Ascending aorta (tissue), 2 donors: ENCODE data around the gene RNF207. TPM values are rescaled to one million over a fixed set of nuclear protein-coding genes. Genes with fewer than 3 reads are reported as not detected.

ENCODE experiments used
- DNase-seq, 2 donors: peaks; one replicate each; pipeline ENCODE4 v3.0.0-alpha.2; 2019; ENCODE audit warnings: low spot score in 2 of 2
- H3K27ac ChIP-seq, 2 donors: fragments of 200-600 bp; sonication (generic); one replicate each; pipeline ENCODE4 v1.5.1; 2016 to 2017; ENCODE audit warnings: mild to moderate bottlenecking in 1 of 2
- H3K27me3 ChIP-seq: fragments of 200-600 bp; sonication (generic); one replicate; pipeline ENCODE4 v1.5.1; 2017
- H3K36me3 ChIP-seq, 2 donors: fragments of 200-600 bp; sonication (generic); one replicate each; pipeline ENCODE4 v1.5.1; 2016
- H3K4me1 ChIP-seq, 2 donors: fragments of 200-600 bp; sonication (generic); one replicate each; pipeline ENCODE4 v1.5.1; 2016 to 2017; ENCODE audit warnings: mild to moderate bottlenecking in 1 of 2
- H3K4me3 ChIP-seq, 2 donors: fragments of 200-600 bp; sonication (generic); one replicate each; pipeline ENCODE4 v1.5.1; 2016 to 2017; ENCODE audit warnings: mild to moderate bottlenecking in 1 of 2
- H3K9me3 ChIP-seq, 2 donors: fragments of 200-600 bp; sonication (generic); one replicate each; pipeline ENCODE4 v1.5.1; 2016
- intact Hi-C: fragments of 100-400 bp; cut with DNase I; formaldehyde crosslinking; loops from one replicate; pipeline ENCODE4 v1.15.1; 2023
- total RNA-seq: library from RNA; depleted of rRNA; stranded (reverse); fragments of >200 nt; gene quantifications from one replicate; pipeline ENCODE4 v1.1.0, GENCODE V29; 2016
- TF ChIP-seq, protein P1 (sequence below), 3 experiments: fragments of 200-600 bp in 2 of 3; fragments of 450-650 bp in 1 of 3; sonication (generic) in 2 of 3; IDR thresholded peaks; one replicate each; pipeline ENCODE4 v1.5.1; 2016 to 2019; ENCODE audit warnings: antibody characterized with exemption in 3 of 3, mild to moderate bottlenecking in 1 of 3, moderate library complexity in 1 of 3

The RNF207 gene, protein sequence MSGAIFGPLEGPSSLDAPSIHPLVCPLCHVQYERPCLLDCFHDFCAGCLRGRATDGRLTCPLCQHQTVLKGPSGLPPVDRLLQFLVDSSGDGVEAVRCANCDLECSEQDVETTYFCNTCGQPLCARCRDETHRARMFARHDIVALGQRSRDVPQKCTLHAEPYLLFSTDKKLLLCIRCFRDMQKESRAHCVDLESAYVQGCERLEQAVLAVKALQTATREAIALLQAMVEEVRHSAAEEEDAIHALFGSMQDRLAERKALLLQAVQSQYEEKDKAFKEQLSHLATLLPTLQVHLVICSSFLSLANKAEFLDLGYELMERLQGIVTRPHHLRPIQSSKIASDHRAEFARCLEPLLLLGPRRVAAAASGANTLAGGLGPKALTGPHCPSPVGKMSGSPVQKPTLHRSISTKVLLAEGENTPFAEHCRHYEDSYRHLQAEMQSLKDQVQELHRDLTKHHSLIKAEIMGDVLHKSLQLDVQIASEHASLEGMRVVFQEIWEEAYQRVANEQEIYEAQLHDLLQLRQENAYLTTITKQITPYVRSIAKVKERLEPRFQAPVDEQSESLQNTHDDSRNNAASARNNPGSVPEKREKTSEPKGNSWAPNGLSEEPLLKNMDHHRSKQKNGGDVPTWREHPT
- 81.1 TPM for total RNA-seq

DNA sequence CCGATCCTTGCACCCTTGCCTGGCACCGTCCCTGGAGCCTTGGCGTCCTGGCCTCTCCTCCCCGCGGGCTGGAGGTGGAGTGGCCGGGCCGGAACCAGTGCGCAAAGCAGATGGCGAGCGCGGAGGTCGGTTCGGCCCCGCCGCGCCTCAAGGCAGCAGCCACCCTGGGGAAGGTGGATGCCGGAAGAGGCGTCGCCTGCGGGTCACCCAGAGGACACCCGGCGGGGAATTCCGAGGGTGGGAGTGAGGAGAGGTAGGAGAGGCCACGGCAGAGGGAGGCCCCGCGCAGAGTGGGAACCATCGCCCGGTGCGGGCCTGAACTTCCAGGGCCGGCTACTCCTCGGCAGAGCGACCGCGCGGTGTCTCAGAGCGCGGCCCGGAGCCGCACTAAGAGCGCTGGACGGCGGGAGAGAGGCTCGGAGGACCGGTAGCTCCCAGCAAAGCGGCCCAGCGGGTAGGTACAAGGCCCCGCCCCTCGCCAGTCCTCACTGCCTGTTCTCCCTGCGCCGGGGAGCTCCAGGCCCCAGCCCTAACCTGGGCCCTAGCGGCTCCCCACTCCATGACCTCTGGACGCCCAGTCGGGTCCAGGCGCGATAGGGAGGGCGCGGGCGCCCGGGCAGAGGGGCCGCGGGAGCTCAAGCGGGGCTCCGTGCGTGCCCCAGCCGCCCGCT lies at the start of gene RNF207:
Gene RNF207, plus strand, starts transcription at position 271 of the 671 bp plus-strand sequence. CDS start 417 bp downstream, outside the sequence.
- Histone ChIP-seq H3K27me3 (no peaks in the 10 kb centered on the region), H3K27ac (peak within 1 kb of the TSS; percentile 64 to 72), H3K9me3 (no peaks in the 10 kb centered on the region), H3K36me3 (no peaks in the 10 kb centered on the region), H3K4me1 (peaks cover 6 to 9% of the 10 kb centered on the region in 2 donors), H3K4me3 (peak within 1 kb of the TSS; percentile 82 to 92)
- intact Hi-C loops: no loop called here
- peak in 1 of 2 donors; percentile 73 for DNase-seq
- TF ChIP-seq, protein P1, sequence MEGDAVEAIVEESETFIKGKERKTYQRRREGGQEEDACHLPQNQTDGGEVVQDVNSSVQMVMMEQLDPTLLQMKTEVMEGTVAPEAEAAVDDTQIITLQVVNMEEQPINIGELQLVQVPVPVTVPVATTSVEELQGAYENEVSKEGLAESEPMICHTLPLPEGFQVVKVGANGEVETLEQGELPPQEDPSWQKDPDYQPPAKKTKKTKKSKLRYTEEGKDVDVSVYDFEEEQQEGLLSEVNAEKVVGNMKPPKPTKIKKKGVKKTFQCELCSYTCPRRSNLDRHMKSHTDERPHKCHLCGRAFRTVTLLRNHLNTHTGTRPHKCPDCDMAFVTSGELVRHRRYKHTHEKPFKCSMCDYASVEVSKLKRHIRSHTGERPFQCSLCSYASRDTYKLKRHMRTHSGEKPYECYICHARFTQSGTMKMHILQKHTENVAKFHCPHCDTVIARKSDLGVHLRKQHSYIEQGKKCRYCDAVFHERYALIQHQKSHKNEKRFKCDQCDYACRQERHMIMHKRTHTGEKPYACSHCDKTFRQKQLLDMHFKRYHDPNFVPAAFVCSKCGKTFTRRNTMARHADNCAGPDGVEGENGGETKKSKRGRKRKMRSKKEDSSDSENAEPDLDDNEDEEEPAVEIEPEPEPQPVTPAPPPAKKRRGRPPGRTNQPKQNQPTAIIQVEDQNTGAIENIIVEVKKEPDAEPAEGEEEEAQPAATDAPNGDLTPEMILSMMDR (IDR thresholded peaks at IDR 0.05): no peak

DNA sequence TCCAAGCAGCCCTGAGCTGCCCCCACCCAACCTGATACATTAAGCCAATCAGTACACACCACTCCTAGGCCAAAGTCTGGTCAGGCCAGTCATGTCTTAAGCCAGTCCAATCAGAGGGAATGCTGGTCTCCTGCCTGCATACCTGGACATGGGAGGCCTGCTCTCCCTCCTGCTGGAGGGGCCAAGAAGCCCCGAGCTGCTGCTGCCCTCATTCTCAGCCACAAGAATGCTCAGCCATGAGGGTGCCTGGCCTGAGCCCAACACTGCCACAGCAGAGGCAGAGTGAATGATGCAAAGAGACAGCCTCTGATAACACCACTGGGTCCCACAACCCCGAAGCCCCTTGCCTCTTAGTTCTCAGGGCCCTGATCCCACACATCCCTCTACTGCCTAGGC lies 48.8 kb upstream of the RNF207 start:
- Histone ChIP-seq H3K27me3 (no peaks in the 10 kb centered on the region), H3K4me3 (no peak overlapping the region)
- intact Hi-C loops: no loop called here

DNA sequence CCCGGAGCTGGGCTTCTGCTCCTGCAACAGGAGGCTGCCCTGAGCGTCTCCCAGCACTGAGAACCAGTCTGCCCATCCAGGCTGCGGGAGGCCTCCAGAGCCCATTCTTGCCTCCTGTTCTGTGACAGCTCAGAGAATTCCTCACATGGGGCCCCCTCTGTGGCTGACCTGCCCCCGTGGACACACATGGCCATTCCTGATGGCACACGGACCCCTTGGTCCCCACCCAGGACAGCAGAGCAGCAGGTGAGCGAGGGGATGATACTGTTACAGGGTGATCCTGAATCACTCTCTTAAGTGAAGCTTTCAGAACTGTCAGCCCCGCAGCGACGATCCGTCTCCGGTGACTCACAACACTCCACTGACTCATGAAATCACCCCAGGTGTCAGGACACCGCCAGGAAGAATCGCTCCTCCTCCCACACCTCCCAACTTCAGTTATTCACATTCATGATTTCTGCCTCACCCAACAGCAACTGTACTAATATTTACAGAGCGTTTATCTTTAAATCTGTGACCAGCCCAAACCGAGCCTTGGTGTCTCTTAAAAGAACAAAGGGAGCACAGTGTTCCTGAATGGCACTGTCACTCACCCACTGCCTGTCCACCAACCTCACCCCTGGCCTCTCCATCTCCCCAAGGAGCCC lies 48.3 kb upstream of the RNF207 start:
- TF ChIP-seq, protein P1 (IDR thresholded peaks at IDR 0.05): no peak
- DNase-seq: no peak
- intact Hi-C loops: no loop called here
- Histone ChIP-seq H3K27me3 (no peaks in the 10 kb centered on the region), H3K36me3 (no peaks in the 10 kb centered on the region), H3K9me3 (no peaks in the 10 kb centered on the region), H3K27ac (no peak overlapping the region), H3K4me3 (no peak overlapping the region), H3K4me1 (no peaks in the 10 kb centered on the region)

More for the DNA sequence above, 48.8 kb upstream of the RNF207 start:
- Histone ChIP-seq H3K36me3 (no peaks in the 10 kb centered on the region), H3K4me1 (no peaks in the 10 kb centered on the region), H3K27ac (no peak overlapping the region), H3K9me3 (no peaks in the 10 kb centered on the region)
- TF ChIP-seq, protein P1 (IDR thresholded peaks at IDR 0.05): no peak
- no peak for DNase-seq

DNA sequence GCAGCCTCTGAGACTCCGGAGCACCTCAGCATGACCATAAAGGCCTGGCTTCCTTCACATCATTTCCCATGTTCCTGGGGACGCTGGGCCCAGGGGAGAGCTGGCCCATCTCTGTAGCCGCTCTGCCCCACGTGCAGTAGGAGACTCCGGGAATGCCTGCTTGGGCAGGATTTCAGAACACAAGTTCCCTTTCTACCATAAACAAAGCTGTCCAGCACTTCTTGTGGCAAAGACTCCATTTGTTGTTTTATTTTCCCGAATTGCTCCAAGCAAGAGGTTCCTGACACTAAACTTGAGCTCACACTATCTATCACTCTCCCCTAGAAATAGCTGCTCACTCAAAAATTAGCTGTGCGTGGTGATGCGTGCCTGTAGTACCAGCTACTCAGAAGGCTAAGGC lies 47.7 kb upstream of the RNF207 start:
- no peak overlapping the region for H3K4me3 ChIP-seq
- no peaks in the 10 kb centered on the region for H3K27me3 ChIP-seq
- H3K27ac ChIP-seq: no peak overlapping the region
- TF ChIP-seq, protein P1 (IDR thresholded peaks at IDR 0.05): no peak
- H3K4me1 ChIP-seq: no peaks in the 10 kb centered on the region
- intact Hi-C loops: no loop called here
- no peak for DNase-seq
- no peaks in the 10 kb centered on the region for H3K36me3 ChIP-seq
- no peaks in the 10 kb centered on the region for H3K9me3 ChIP-seq

DNA sequence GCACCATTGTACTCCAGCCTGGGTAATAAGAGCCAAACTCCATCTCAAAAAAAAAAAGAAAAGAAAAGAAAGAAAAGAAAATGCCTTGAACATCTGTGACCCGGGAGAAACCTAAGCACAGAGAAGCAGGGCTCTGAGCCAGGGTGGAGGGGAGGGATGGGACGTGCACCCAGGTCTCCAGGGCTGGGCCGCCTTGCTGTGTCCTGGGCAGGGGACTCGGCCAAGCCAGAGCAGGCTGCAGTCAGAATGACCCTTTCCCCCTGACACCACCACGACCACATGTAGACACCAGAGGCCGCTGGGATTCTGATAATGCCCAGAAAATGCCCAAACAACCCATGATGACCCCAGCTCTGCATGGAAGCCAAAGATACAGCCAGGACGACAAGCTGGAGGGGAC lies 43.6 kb upstream of the RNF207 start:
- Histone ChIP-seq H3K27me3 (no peaks in the 10 kb centered on the region), H3K27ac (no peak overlapping the region)

More for the DNA sequence above, 43.6 kb upstream of the RNF207 start:
- H3K4me1 ChIP-seq: no peaks in the 10 kb centered on the region
- no peaks in the 10 kb centered on the region for H3K36me3 ChIP-seq
- no peak overlapping the region for H3K4me3 ChIP-seq
- TF ChIP-seq, protein P1 (IDR thresholded peaks at IDR 0.05): no peak
- intact Hi-C loops: no loop called here
- no peaks in the 10 kb centered on the region for H3K9me3 ChIP-seq
- no peak for DNase-seq
